ENCODE results near the gene PARP3. TPM values are rescaled to one million over a fixed set of nuclear protein-coding genes. Genes with fewer than 3 reads are reported as not detected.

PARP3 gene
- total and polyA plus RNA-seq, 9 of the 15 experiments (the other 6 are each of a cell fraction or from before 2014, with no cell fraction given) = 0.46 to 6.6 (median 4.5) TPM

DNA sequence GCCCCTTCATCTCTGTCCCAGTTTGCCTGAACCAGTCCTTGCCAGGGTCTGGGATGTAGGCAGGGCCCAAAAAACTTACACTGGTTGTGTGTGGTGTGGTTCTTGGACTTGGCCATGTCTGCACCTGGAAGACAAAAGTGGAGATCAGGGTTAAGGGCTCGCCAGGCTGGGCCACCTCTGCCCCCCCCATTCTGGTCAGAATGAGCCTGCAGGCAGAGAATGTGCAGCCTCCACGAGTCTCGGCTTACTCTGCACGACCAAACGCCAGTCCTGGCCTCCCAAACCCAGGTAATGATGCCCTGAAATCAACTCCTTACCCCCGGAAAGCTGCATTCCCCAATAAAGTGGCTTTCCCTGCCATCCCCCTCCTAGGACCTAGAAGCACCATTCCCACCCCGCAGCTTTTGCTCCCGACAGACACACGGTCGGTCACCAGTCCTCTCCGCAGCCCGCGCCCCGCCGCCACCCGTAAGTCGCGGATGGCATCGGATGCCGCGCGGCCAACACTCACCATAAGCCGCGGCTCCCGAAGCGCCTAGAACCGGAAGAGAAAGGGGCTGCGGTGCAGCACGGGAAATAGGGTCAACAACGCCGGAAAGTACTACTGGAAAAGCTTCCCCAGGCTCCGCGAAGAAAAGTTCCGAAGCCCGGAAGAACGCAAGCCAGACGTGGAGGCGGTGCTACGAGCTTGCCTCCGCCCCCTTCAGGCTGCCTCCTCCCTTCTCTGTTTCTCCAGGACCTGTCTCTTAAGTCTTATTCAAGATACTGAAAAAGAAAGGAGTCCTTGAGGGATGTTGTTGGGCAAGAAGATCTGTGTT, 53.4 kb downstream of the PARP3 start, which contains the start of gene RPL29 (continued):
- TF ChIP-seq, protein P1, sequence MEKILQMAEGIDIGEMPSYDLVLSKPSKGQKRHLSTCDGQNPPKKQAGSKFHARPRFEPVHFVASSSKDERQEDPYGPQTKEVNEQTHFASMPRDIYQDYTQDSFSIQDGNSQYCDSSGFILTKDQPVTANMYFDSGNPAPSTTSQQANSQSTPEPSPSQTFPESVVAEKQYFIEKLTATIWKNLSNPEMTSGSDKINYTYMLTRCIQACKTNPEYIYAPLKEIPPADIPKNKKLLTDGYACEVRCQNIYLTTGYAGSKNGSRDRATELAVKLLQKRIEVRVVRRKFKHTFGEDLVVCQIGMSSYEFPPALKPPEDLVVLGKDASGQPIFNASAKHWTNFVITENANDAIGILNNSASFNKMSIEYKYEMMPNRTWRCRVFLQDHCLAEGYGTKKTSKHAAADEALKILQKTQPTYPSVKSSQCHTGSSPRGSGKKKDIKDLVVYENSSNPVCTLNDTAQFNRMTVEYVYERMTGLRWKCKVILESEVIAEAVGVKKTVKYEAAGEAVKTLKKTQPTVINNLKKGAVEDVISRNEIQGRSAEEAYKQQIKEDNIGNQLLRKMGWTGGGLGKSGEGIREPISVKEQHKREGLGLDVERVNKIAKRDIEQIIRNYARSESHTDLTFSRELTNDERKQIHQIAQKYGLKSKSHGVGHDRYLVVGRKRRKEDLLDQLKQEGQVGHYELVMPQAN (IDR thresholded peaks at IDR 0.05; ENCODE audit: borderline replicate concordance) = peak; percentile 74; the same call in 1 of the 2 replicates
- no peak for TF ChIP-seq ZNF586 (CRISPR knock-in tag; conservative IDR thresholded peaks at IDR 0.05)
- no peak for TF ChIP-seq ZNF445 (CRISPR knock-in tag; IDR thresholded peaks at IDR 0.05; ENCODE audit: low read depth)
- TF ChIP-seq ETV5 (CRISPR knock-in tag; IDR thresholded peaks at IDR 0.05; ENCODE audit: low read depth) = peak; percentile 93
- TF ChIP-seq ZSCAN29 (IDR thresholded peaks at IDR 0.05) = no peak
- peak; percentile 35; the same call in 1 of the 2 replicates for TF ChIP-seq CC2D1A (IDR thresholded peaks at IDR 0.05)
- no peak for TF ChIP-seq FOXK1 (CRISPR knock-in tag; IDR thresholded peaks at IDR 0.05; ENCODE audit: borderline replicate concordance)
- no peak for TF ChIP-seq CEBPG (CRISPR knock-in tag; IDR thresholded peaks at IDR 0.05)
- TF ChIP-seq CEBPG (tag; conservative IDR thresholded peaks at IDR 0.05 in 1 of 2, IDR thresholded peaks at IDR 0.05 in 1 of 2) = no peak
- TF ChIP-seq, protein P2, sequence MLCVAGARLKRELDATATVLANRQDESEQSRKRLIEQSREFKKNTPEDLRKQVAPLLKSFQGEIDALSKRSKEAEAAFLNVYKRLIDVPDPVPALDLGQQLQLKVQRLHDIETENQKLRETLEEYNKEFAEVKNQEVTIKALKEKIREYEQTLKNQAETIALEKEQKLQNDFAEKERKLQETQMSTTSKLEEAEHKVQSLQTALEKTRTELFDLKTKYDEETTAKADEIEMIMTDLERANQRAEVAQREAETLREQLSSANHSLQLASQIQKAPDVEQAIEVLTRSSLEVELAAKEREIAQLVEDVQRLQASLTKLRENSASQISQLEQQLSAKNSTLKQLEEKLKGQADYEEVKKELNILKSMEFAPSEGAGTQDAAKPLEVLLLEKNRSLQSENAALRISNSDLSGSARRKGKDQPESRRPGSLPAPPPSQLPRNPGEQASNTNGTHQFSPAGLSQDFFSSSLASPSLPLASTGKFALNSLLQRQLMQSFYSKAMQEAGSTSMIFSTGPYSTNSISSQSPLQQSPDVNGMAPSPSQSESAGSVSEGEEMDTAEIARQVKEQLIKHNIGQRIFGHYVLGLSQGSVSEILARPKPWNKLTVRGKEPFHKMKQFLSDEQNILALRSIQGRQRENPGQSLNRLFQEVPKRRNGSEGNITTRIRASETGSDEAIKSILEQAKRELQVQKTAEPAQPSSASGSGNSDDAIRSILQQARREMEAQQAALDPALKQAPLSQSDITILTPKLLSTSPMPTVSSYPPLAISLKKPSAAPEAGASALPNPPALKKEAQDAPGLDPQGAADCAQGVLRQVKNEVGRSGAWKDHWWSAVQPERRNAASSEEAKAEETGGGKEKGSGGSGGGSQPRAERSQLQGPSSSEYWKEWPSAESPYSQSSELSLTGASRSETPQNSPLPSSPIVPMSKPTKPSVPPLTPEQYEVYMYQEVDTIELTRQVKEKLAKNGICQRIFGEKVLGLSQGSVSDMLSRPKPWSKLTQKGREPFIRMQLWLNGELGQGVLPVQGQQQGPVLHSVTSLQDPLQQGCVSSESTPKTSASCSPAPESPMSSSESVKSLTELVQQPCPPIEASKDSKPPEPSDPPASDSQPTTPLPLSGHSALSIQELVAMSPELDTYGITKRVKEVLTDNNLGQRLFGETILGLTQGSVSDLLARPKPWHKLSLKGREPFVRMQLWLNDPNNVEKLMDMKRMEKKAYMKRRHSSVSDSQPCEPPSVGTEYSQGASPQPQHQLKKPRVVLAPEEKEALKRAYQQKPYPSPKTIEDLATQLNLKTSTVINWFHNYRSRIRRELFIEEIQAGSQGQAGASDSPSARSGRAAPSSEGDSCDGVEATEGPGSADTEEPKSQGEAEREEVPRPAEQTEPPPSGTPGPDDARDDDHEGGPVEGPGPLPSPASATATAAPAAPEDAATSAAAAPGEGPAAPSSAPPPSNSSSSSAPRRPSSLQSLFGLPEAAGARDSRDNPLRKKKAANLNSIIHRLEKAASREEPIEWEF (CRISPR knock-in tag; IDR thresholded peaks at IDR 0.05) = no peak
- TF ChIP-seq, protein P3, sequence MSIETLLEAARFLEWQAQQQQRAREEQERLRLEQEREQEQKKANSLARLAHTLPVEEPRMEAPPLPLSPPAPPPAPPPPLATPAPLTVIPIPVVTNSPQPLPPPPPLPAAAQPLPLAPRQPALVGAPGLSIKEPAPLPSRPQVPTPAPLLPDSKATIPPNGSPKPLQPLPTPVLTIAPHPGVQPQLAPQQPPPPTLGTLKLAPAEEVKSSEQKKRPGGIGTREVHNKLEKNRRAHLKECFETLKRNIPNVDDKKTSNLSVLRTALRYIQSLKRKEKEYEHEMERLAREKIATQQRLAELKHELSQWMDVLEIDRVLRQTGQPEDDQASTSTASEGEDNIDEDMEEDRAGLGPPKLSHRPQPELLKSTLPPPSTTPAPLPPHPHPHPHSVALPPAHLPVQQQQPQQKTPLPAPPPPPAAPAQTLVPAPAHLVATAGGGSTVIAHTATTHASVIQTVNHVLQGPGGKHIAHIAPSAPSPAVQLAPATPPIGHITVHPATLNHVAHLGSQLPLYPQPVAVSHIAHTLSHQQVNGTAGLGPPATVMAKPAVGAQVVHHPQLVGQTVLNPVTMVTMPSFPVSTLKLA (conservative IDR thresholded peaks at IDR 0.05) = peak in 1 of 2 experiments; percentile 70; a peak in 2 of 4 replicates
- TF ChIP-seq MTA3 (IDR thresholded peaks at IDR 0.05; ENCODE audit: borderline replicate concordance) = peak; percentile 88
- TF ChIP-seq PHF20 (IDR thresholded peaks at IDR 0.05; ENCODE audit: partially characterized antibody) = peak; percentile 98
- 0 out of 2 replicates have a peak, but pooled peaks have one; percentile 50 for TF ChIP-seq GATAD2A (IDR thresholded peaks at IDR 0.05)
- no peak for TF ChIP-seq BRCA1 (IDR thresholded peaks at IDR 0.05)
- no peak for TF ChIP-seq BRCA1 (CRISPR knock-in tag; IDR thresholded peaks at IDR 0.05)
- TF ChIP-seq TEAD4 (IDR thresholded peaks at IDR 0.05; ENCODE audit: low read length) = no peak
- TF ChIP-seq TEAD4 (CRISPR knock-in tag; IDR thresholded peaks at IDR 0.05; ENCODE audit: borderline replicate concordance) = no peak
